GM12891 (cell line): ENCODE measurements around the gene YAF2.

ENCODE experiments used
- PAX5 ChIP-seq: IDR thresholded peaks from 2 replicates; pipeline ENCODE4 v1.6.1; 2011; ENCODE audit warnings: low read length, moderate library complexity, mild to moderate bottlenecking; ENCODE audit not compliant: insufficient read depth, severe bottlenecking
- POLR2A ChIP-seq: IDR thresholded peaks from 2 replicates; pipeline ENCODE4 v1.6.1; 2011; ENCODE audit warnings: low read depth, low read length, control low read depth
- POLR2AphosphoS5 ChIP-seq: IDR thresholded peaks from 2 replicates; pipeline ENCODE4 v1.6.1; 2011; ENCODE audit warnings: low read depth, low read length, control low read depth
- POU2F2 ChIP-seq: IDR thresholded peaks from 2 replicates; pipeline ENCODE4 v1.6.1; 2011; ENCODE audit warnings: low read depth, mild to moderate bottlenecking, control low read depth, low read length, moderate library complexity
- SPI1 ChIP-seq: IDR thresholded peaks from 2 replicates; pipeline ENCODE4 v1.6.1; 2011; ENCODE audit warnings: low read depth, low read length, control low read depth
- TAF1 ChIP-seq: IDR thresholded peaks from 2 replicates; pipeline ENCODE4 v1.6.1; 2011; ENCODE audit warnings: low read depth, low read length, control low read depth

- TF ChIP-seq TAF1: no peak
- no peak for TF ChIP-seq PAX5
- no peak for TF ChIP-seq POLR2A
- TF ChIP-seq POLR2AphosphoS5: no peak
- no peak for TF ChIP-seq SPI1
- TF ChIP-seq POU2F2: no peak
Measured at GRCh38 chr12:42255221-42255865, 17.3 kb upstream of the YAF2 start.
